PC-3 (cell line): ENCODE data around the gene VPS37B.

Experiments
- EZH2phosphoT487 ChIP-seq: fragments of 300-600 bp; sonication (generic); IDR thresholded peaks from 2 replicates; pipeline ENCODE4 v1.6.1; 2018; ENCODE audit warnings: mild to moderate bottlenecking, antibody characterized with exemption, low read length, borderline replicate concordance
- TF ChIP-seq, protein P1 (sequence below): fragments of 300-600 bp; sonication (generic); conservative IDR thresholded peaks from 2 replicates; pipeline ENCODE4 v1.5.1; 2017; ENCODE audit warnings: antibody characterized with exemption, low read depth, mild to moderate bottlenecking, low read length

DNA sequence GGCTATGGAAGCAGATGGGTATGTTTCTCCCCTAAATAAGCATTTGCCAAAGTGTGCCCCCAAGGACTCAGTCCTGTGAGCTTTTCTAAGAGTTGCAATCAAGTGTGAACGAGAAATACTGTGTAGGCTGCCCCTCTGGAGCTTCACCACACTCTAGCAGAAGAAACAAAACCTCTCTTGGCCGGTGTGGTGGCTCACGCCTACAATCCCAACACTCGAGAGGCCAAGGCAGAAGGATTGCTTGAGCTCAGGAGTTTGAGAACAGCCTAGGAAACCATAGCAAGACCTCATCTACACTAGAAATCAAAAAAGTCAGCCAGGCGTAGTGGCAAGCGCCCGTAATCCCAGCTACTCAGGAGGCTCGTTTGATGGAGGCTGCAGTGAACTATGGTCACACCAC is 9.8 kb downstream of the VPS37B start:
- TF ChIP-seq, protein P1, sequence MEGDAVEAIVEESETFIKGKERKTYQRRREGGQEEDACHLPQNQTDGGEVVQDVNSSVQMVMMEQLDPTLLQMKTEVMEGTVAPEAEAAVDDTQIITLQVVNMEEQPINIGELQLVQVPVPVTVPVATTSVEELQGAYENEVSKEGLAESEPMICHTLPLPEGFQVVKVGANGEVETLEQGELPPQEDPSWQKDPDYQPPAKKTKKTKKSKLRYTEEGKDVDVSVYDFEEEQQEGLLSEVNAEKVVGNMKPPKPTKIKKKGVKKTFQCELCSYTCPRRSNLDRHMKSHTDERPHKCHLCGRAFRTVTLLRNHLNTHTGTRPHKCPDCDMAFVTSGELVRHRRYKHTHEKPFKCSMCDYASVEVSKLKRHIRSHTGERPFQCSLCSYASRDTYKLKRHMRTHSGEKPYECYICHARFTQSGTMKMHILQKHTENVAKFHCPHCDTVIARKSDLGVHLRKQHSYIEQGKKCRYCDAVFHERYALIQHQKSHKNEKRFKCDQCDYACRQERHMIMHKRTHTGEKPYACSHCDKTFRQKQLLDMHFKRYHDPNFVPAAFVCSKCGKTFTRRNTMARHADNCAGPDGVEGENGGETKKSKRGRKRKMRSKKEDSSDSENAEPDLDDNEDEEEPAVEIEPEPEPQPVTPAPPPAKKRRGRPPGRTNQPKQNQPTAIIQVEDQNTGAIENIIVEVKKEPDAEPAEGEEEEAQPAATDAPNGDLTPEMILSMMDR = no peak
- TF ChIP-seq EZH2phosphoT487 = no peak
